PC-9 (cell line): ENCODE results near the gene HMGCL.
A peak's percentile ranks its signal among the peaks of the same experiment; 100 is the strongest.

ENCODE experiments used
- CTCF ChIP-seq: fragments of 200-600 bp; sonication (generic); conservative IDR thresholded peaks from 2 replicates; pipeline ENCODE4 v1.6.1; 2017; ENCODE audit warnings: mixed run types, antibody characterized with exemption, mild to moderate bottlenecking, moderate library complexity
- EZH2 ChIP-seq: fragments of 200-600 bp; sonication (generic); IDR thresholded peaks from 2 replicates; pipeline ENCODE4 v1.8.0; 2017; ENCODE audit warnings: antibody characterized with exemption, low read depth

DNA sequence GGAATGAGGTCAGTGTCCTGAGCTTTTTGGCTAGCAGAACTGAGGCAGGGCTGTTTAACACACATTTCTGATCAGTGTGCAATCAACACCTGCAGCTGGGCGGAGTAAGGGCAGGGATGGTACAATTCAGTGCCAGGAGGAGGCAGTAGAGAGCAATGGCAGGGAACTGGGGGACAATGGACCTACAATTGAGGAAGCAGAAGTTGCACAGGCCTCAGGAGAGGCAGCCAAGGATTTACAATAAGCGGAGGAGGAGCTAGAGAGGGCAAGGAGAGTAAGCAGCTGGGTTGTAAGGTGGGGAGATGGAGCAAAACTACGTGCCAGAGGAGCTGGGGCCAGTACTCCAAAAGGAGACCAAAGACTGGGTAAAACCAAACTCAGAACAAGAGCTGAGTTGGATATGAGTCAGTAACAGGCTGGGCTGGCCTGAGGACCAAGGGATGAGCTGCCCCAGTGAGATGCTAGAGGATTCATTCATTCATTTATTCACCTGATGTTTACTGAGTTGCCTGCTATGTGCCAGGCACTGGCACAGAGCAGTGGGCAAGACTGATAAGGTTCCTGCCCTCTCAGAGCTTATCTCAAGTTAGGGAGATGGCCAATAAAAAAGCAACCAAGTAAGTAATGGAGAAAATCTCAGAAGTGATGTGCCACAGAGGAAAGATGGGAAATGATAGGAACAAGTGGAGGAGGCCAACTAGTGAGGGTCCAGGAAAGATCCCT lies 14.2 kb downstream of the HMGCL start:
- TF ChIP-seq CTCF = peak; percentile 63
- TF ChIP-seq EZH2 = no peak
